GM20431 (cell line): ENCODE data around the gene LRRC15.

Source experiments
- in situ Hi-C: fragments of 300-500 bp; cut with MseI, MboI; formaldehyde crosslinking; loops from one replicate; pipeline ENCODE4 v1.15.0; 2020; ENCODE audit warnings: low sequenced_read_pairs; ENCODE audit not compliant: unreplicated experiment

LRRC15 gene

GRCh38 chr3:194322678-194323211 is 46.8 kb downstream of the LRRC15 start:
- in situ Hi-C loops = loop anchor here (25.0 kb wide), 1 partner anchor 660 kb away; no protein-coding TSS in a partner anchor

DNA sequence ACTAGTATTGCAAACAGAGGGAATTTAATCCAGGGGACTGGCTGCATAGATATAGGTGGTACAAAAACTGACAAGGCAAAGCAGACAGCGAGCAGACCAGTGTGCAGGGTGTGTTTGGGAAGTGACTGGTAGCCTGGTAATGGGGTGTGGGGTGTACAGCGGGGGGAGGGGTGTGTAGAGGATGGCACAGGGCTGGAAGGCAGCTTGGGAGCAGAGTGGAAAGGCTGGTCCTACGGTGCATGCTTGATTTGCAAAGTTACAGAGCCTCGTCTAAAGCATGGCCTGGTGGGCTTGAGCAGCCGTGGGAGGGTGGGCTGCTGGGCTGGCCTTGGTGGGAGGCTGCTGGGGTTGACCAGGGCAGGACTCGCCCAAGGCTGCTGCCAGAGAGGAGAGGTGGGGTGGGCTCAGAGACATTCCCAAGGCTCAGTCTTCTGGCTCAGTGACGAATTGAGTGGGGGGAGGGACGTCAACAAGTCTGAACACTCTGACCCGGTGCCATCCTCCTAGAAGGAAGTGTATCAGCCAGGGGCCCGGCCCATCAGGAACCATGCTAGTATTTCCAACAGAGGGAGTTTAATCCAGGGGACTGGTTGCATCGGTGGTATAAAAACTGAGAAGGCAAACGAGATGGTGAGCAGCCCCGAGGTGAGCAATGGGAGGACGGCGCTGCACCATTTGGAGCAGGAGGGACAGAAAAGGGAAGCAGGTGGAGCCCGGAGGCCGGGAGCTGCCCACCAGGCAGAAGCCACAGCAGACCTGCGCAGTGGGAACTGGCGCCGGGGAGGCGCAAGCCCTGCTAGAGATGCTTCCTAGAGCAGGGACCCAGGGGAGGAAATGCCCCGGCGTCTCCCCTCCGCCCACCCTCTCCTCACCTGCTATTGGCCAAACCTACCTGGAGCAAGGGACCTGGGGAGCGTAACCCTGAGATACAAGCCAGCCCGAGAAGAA is 47.6 kb downstream of the LRRC15 start:
- in situ Hi-C loops = loop anchor here (25.0 kb wide), 1 partner anchor 660 kb away; no protein-coding TSS in a partner anchor

DNA sequence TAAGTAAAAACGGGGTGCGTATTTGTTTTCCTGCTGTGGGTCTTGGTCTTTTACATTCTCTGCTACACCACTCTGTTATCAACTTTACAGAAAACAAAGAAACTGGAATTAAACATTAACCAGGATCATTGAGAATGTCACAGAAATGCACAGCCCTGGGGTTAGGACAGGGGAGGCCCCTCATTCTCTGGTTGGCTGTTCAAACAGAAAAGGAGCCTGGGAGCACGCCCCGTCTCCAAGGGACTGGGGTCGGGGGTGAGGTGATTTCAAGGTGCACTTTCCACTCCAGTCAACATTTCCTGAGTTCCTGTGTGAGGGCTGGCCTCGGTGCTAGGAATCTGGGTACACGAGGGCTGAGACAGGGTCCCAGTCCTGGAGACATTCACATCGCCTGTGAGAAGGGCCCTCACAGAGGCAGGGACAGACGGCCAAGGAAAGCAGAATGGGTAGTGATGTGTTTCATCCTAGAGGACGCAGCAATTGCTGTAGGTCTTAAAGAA is 48.7 kb downstream of the LRRC15 start:
- in situ Hi-C loops = loop anchor here (25.0 kb wide), 1 partner anchor 658 kb away; no protein-coding TSS in a partner anchor

GRCh38 chr3:194320100-194320499 is 49.4 kb downstream of the LRRC15 start:
- in situ Hi-C loops = loop anchor here (25.0 kb wide), 1 partner anchor 658 kb away; no protein-coding TSS in a partner anchor

DNA sequence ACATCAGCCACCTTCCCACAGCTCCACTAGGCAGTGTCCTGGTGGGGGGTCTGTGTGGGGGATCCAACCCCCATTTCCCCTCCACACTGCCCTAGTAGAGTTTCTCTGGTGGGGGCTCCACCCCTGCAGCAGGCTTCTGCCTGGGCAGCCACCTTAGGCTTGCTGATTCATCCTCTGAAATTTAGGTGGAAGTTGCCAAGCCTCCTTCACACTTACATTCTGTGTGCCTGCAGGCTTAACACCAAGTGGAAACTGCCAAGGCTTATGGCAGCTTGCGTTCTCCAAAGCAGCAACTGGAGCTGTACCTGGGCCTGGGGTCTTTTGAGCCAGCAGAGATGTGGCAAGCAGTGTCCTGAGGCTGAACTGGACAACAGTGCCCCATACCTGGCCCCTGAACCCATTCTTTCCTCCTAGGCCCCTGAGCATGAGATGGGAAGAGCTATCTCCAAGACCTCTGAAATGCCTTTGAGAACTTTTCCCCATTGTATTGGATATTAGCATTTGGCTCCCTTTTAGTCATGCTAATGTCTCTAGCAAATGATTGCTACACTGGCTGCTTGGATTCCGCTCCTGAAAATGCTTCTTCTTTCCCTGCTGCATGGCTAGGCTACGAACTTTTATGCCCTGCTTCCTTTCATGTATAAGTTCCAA is 50.9 kb downstream of the LRRC15 start:
- in situ Hi-C loops = loop anchor here (10.0 to 25.0 kb wide), 2 partner anchors 534 to 656 kb away; no protein-coding TSS in a partner anchor

DNA sequence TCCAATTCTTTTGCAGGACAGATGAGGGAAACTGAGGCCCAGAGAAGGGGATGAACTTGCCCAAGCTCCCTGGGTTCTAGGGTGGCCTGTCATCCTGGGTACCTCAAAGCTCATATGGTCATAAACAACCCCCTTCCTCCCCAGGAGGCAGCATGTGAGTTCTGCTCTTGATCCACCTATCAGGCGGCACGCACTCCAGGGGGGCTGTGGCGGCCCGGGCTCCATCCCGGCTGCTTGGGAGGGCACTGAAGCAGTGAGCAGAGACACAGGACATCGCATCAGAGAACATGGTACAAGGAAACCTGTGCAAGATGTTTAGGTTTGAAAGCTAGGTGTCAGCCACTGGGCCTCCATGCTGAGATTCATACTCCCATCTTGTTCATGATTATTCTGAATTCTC is 52.6 kb downstream of the LRRC15 start:
- in situ Hi-C loops = loop anchor here (10.0 to 25.0 kb wide), 2 partner anchors 532 to 655 kb away; no protein-coding TSS in a partner anchor

GRCh38 chr3:194315965-194316361 is 53.6 kb downstream of the LRRC15 start:
- in situ Hi-C loops = loop anchor here (10.0 to 25.0 kb wide), 2 partner anchors 531 to 654 kb away; no protein-coding TSS in a partner anchor

DNA sequence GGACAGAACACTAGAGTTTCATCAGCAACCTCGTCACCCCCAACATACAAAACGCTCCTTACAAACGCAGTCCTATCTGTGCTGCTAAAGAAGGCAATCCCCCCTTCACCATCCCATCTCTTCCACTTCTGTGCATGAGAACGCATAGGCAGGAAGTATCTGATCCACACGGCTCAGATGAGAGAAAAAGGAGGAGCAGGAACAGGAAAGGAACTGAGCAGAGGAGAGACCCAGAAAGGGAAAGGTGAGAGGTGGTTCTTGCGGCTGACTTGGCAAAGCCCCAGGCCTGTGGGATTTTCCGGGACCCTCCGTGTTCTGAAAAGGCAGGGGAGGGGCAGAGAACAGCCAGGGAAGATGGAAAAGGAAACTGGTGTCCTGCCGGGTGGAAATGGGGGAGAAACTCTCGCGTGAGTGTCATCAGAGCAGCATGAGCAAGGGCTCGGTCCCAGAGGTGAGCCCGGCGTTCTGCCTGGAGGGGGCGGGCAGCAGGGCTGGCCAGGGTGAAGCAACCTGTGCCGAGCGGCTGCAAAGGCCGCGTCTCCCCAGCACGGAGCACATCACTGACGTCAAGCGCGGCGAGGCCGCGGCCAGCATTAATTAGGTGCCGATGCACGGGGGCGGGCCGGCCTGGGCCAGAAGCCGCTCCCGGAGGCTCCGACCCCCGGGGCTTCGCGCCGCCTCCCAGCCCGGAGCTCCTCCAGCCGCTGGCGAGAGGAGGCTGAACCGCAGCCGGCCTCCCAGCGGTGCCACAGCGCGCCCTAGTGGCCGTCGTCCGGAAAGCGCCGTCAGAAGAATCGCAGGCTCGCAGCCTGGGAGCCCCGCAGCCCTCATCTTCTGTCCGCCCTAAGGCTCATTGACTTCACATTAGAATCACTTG is 54.2 kb downstream of the LRRC15 start:
- in situ Hi-C loops = loop anchor here (10.0 to 25.0 kb wide), 2 partner anchors 531 to 653 kb away; no protein-coding TSS in a partner anchor

- in situ Hi-C loops = loop anchor here (10.0 to 25.0 kb wide), 2 partner anchors 530 to 652 kb away; no protein-coding TSS in a partner anchor
These were observed 55.0 kb downstream of the LRRC15 start for GRCh38 chr3:194314388-194315068.

- in situ Hi-C loops = loop anchor here (10.0 to 25.0 kb wide), 2 partner anchors 529 to 651 kb away; no protein-coding TSS in a partner anchor
These were observed 55.8 kb downstream of the LRRC15 start for GRCh38 chr3:194313560-194314387.

DNA sequence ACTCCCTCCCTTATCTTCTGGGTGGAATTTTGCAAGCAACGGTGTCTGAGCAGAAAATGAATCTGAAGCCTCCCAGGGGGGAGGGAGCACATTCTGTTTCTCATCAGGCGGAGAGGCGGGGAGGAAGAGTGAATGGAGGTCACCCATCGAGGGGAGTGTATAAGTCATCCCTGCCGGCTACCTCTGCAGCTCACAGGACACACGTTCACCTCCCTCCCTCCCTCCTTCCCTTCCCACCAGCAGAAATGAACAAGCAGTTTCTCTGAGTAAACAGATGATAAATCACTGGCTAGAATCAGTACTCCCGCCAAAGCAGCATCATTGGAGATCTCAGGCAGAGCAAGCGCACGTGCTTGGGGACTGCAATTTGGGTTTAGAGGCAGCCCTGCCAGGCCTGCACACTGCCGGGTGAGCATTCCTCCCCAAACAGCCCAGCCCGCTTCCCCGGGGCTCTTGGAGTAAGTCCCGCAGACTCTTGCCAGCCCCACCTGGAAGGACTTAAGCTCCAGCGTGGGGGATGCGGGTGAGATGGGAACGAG is 56.7 kb downstream of the LRRC15 start:
- in situ Hi-C loops = loop anchor here (10.0 to 25.0 kb wide), 2 partner anchors 528 to 651 kb away; no protein-coding TSS in a partner anchor

- in situ Hi-C loops = loop anchor here (10.0 to 25.0 kb wide), 2 partner anchors 527 to 650 kb away; no protein-coding TSS in a partner anchor
These were observed 57.3 kb downstream of the LRRC15 start for GRCh38 chr3:194312186-194312742.

DNA sequence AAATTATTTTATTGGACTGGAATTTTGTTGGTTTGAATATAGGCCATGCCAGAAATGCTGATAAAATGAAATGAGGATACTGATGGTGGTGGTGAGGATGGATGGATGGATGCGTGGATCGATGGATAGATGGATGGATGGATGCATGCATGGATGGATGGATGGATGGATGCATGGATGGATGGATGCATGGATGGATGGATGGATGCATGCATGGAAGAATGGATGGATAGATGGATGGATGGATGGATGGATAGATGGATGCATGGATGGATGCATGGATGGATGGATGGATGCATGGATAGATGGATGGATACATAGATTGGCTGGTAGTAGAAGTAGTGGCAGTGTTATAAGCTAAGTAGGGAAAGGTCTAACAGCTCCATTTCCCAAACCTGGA is 58.5 kb downstream of the LRRC15 start:
- in situ Hi-C loops = loop anchor here (10.0 to 25.0 kb wide), 2 partner anchors 526 to 649 kb away; no protein-coding TSS in a partner anchor

- in situ Hi-C loops = loop anchor here (10.0 to 25.0 kb wide), 2 partner anchors 525 to 648 kb away; no protein-coding TSS in a partner anchor
These were observed 59.3 kb downstream of the LRRC15 start for GRCh38 chr3:194310060-194310835.

- in situ Hi-C loops = loop anchor here (25.0 kb wide), 1 partner anchor 647 kb away; no protein-coding TSS in a partner anchor
These were observed 60.7 kb downstream of the LRRC15 start for GRCh38 chr3:194308601-194309449.
